HG03442 (cell line): ENCODE results near the gene COL6A5.
"Not testable (repeated sequence)": the region's sequence is repeated elsewhere in the genome, so short reads cannot be mapped to it uniquely, and the experiment has no call there.

Source experiments
- ATAC-seq: cut with Tn5 transposase; IDR thresholded peaks from one replicate; pipeline ENCODE4 v1.9.1; 2021; ENCODE audit warnings: mild to moderate bottlenecking, moderate library complexity; ENCODE audit not compliant: unreplicated experiment

Gene COL6A5

DNA sequence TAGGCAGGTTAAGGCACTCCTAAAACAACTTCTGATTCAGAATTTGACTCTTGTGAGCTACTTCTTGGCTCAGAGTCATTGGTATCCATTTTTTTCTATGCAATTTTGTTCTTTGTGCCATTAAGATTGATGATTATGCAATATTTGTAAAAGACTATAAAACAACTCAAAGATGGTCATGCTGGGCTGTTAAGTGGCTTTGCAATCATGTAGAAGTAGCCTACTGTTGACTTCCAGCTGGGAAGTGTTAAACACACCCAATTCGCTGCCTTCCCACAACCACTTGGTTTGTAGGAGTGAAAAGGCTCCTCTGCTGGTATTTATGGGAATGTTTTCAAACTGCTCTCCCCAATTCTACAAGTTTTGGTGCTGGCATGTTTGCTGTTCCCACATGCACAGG lies 96.8 kb downstream of the COL6A5 start:
- no peak for ATAC-seq

GRCh38 chr3:130446840-130447239 lies 101.4 kb downstream of the COL6A5 start:
- ATAC-seq = not testable (repeated sequence)

DNA sequence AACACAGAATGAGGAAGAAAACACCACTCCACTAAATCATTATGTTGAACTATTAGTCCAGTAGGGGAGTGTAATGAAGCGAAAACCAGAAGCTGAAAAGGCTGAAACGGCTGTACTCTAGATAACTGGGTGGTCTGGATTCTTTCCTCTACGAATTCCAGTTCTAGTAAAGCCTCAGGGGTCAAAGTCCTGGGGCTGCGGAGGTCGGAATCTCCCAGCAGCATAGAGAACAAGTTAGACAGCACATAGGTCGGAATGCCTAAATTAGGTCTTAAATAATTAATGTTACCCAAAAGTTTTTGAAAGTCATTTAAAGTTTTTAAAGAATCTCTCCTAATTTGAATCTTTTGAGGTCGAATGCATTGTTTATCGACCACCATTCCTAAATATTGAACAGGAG lies 102.7 kb downstream of the COL6A5 start:
- not testable (repeated sequence) for ATAC-seq

DNA sequence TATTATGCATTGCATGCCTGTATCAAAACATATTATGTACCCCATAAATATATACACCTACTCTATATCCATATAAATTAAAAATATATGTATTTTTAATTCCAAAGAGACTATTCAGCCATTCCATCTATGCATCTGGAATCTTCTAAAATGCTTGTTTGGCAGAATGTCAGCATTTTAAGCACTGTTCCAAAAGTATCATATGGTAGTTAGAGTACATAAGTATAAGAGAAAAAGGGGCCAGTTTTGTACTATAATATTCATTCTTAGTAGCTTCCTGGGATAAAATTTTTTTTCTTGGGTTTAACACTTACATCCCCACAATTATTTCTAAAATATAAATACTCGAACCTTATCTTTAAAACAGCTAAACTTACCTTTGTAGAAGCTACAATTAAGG lies 111.1 kb downstream of the COL6A5 start:
- ATAC-seq = no peak

- no peak for ATAC-seq
Measured at GRCh38 chr3:130457671-130458070, 112.2 kb downstream of the COL6A5 start.

GRCh38 chr3:130459944-130460343 lies 114.5 kb downstream of the COL6A5 start:
- ATAC-seq = no peak

DNA sequence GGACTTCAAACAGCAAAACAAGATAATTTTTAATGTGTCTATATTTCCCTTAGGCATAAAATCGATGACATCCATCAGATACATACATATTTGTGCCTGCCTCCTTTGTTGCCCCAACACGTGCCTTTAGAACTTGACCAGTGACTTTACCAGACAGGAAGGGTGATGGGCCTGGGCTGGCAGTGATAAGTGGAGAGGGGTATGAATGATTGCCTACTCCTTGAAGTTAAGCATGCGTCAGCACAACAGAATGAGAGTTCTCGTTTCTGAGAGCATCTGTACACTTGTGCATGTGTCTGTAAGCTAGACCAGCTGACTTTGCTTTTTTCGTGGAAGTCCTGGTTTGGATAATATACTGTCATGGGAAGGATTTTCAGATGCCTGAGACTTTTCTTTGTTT lies 116.6 kb downstream of the COL6A5 start:
- no peak for ATAC-seq

DNA sequence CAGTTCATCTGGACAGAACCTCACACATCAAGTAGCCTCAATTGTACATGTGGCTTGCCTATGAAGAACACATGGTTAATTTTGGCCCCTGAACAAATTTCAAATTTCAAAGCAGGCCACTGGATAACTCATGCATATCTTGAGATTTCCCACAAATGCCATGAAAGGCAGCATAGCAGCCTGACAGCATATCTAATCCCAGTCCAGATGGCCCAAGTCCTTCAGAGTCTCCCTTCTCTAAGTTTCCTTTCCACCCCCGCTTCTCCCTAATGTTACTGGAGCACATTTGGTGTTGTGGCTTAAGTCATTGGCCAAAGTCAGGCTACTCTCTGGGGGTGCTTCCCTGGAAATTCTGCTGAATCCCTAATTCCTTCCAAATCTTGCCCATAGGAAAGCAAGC lies 117.7 kb downstream of the COL6A5 start:
- no peak for ATAC-seq

GRCh38 chr3:130465521-130465920 lies 120.0 kb downstream of the COL6A5 start:
- ATAC-seq = no peak

DNA sequence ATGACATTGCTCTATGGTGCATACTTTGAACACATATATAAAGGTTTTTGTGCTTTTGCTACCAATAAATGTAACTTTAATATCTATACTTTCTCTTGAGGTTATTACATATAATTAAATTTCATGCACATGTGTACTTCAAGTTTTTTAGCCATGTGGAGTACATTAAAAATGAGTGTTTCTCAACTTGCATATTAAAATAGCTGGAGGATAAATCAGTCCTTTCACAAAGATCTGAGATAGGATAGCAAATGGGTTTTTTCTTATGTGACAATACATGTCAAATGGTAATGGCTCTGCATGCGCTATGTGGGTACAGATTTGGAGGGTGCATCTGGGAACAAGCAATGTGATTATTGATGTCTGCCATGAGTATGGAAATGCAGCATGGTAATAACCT lies 122.8 kb downstream of the COL6A5 start:
- no peak for ATAC-seq

GRCh38 chr3:130470126-130470525 lies 124.7 kb downstream of the COL6A5 start:
- ATAC-seq = no peak

DNA sequence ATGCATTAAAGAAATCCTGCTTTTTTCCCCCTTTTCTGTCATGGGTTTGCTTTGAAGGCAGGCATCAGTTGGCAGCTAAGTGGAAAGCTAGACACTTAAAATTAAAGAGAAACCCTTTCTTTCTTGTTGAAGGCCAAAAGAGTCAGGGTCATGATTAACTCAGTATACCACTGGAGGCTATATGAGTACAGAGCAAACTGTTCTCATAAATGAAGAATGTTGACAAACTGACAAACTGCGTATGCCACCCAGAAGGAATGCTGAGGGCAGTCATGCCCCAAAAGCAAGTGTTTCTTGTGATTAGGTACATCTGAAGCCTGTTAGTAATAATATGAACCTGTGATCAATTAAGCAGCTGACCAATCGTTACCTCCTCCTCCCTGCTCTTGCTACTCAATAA lies 127.9 kb downstream of the COL6A5 start:
- no peak for ATAC-seq

GRCh38 chr3:130480736-130481135 lies 135.3 kb downstream of the COL6A5 start:
- no peak for ATAC-seq

- no peak for ATAC-seq
Measured at GRCh38 chr3:130488288-130488687, 142.8 kb downstream of the COL6A5 start.

DNA sequence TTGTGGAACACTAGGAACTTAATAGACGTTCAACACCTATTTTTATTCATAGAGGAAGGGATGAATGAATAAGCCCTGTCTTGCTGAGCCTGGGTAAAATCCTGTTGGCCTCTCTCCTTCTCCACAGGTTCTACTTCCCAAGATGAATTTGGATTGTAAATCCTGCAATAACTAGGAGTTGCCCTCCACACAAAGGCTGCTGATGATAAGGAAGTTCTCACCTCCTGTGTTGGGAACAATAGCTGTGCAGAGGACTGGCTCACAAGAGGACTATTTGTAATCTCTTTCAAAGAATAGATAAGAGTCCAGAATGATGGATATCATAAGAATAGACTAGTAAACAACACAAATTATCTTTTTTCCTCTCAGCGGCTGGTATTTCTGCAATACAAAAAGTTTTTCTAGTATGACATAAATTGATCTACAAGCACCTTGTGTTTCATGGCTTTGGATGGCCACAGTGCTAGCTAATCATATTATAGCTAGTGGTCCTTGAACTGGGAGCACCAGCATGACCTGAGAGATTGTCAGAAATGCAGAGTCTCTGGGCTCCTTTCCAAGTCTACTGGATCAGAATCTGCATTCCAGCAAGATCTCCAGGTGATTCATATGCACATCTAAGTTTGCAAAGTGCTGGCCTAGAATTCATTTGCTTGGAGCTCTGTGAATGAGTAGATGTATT lies 143.4 kb downstream of the COL6A5 start:
- no peak for ATAC-seq

DNA sequence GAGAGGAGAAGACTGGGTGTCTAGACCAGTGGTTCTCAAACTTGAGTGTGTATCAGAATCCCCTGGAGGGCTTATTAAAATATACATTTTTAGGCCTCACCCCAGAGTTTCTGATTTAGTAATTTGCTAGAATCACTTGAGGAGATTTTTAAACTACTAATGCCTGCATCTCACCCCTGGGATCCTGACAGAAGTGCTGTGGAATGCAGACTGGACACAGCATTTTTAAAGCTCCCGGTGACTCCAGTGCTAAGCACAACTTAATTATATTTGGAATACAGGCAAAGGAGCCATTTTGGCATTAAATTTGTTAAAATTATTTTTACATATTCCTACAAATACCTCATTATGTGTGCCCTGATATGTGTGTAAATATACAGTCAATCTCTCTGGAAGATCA lies 144.8 kb downstream of the COL6A5 start:
- ATAC-seq = no peak

GRCh38 chr3:130491431-130491830 lies 146.0 kb downstream of the COL6A5 start:
- no peak for ATAC-seq

DNA sequence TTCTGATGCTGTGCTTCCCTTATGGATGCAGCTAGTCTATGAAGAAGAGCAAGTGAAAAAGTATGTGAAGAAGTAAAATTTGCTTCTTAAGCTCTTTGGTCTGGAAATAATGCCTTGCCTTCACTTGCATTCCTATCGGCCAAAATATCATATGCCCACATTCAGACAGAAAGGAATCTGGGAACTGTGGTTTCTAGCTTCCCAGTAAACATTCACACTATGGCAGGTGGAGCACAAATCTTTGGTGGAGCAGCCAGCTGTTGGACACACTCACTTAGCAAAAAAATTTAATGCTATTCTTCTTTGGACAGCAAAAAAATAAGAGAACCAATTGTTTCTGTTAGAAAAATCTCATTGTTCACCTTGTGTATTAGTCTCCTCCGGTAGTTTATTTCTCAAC lies 159.2 kb downstream of the COL6A5 start:
- ATAC-seq = no peak

- ATAC-seq = no peak
Measured at GRCh38 chr3:130506031-130506430, 160.6 kb downstream of the COL6A5 start.

- ATAC-seq = no peak
Measured at GRCh38 chr3:130507746-130508145, 162.3 kb downstream of the COL6A5 start.

DNA sequence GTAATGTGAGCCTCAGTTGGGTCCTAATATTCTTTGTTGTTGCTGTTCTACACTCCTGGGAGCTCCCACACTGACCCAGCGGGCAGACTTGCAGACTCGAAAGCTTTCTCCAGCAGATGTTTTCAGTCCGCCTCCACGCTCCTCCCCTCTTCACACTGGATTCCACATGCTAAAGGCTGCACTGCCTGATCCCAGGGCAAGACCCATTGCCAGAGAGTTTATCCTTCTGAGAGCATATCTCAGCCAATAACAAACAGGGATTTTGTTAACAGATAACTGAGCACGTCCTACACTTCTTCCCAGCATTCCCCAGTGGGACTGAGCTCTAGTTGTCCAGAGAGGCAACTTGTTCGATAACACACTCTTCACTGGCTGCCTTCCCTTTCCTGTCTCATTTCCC lies 163.5 kb downstream of the COL6A5 start:
- no peak for ATAC-seq

- ATAC-seq = no peak
Measured at GRCh38 chr3:130514681-130515080, 169.2 kb downstream of the COL6A5 start.

GRCh38 chr3:130515755-130516154 lies 170.3 kb downstream of the COL6A5 start:
- no peak for ATAC-seq
